Heart right ventricle (tissue), 16 donors: ENCODE measurements around the gene CES2. TPM values are rescaled to one million over a fixed set of nuclear protein-coding genes. Genes with fewer than 3 reads are reported as not detected.
A peak's percentile ranks its signal among the peaks of the same experiment; 100 is the strongest.

Experiments used
- ATAC-seq, 8 donors: fragments of 200-7000 bp; cut with Tn5 transposase; one replicate each; pipeline ENCODE4 v1.9.1; 2020; ENCODE audit warnings: mild to moderate bottlenecking in 8 of 8, moderate library complexity in 8 of 8, moderate number of reproducible peaks in 1 of 8
- DNase-seq, 2 donors: peaks; one replicate each; pipeline ENCODE4 v3.0.0-alpha.2; 2020
- H3K27ac ChIP-seq, 10 donors: fragments of 200-600 bp; sonication (generic) in 2 of 10; one replicate each; pipeline versions ENCODE4 v1.5.0 to v1.8.0; 2020 to 2022; ENCODE audit warnings: mild to moderate bottlenecking in 3 of 10
- H3K27me3 ChIP-seq, 7 donors: fragments of 200-600 bp; one replicate each; pipeline ENCODE4 v1.8.0; 2021 to 2022; ENCODE audit warnings: mild to moderate bottlenecking in 2 of 7
- H3K36me3 ChIP-seq, 9 donors: fragments of 200-600 bp; sonication (generic) in 1 of 9; one replicate each; pipeline versions ENCODE4 v1.5.0 to v1.8.0; 2020 to 2022; ENCODE audit warnings: mild to moderate bottlenecking in 2 of 9
- H3K4me1 ChIP-seq, 9 donors: fragments of 200-600 bp; sonication (generic) in 1 of 9; one replicate each; pipeline versions ENCODE4 v1.5.0 to v1.8.0; 2020 to 2022; ENCODE audit warnings: mild to moderate bottlenecking in 4 of 9
- H3K4me3 ChIP-seq, 10 donors: fragments of 200-600 bp; sonication (generic) in 2 of 10; one replicate each; pipeline versions ENCODE4 v1.5.0 to v1.8.0; 2020 to 2022; ENCODE audit warnings: mild to moderate bottlenecking in 7 of 10, moderate library complexity in 2 of 10
- H3K9me3 ChIP-seq, 11 donors: fragments of 200-600 bp in 10 of 11; sonication (generic) in 2 of 11; one replicate each; pipeline versions ENCODE4 v1.5.0 to v1.8.0; 2013 to 2022; ENCODE audit warnings: mild to moderate bottlenecking in 2 of 11, control low read depth in 1 of 11, moderate library complexity in 1 of 11
- CTCF ChIP-seq, 9 donors: fragments of 200-600 bp; sonication (generic) in 2 of 9; IDR thresholded peaks; one replicate each; pipeline versions ENCODE4 v1.5.0 to v1.8.0; 2021 to 2022; ENCODE audit warnings: antibody characterized with exemption in 9 of 9, mild to moderate bottlenecking in 5 of 9, moderate library complexity in 1 of 9
- WGBS, 2 donors: extraction: QIAGEN DNeasy Blood & Tissue Kit; methylation state at CpG; one replicate each; pipeline ENCODE4 v1.1.7; 2013; ENCODE audit warnings: inconsistent platforms in 1 of 2; 5-methylcytosine and 5-hydroxymethylcytosine counted together
- intact Hi-C, 10 donors: fragments of 100-400 bp; cut with DNase I; formaldehyde crosslinking; loops; one replicate each; pipeline versions ENCODE4 v1.11.1 to v1.14.2; 2022
- polyA plus RNA-seq, 2 donors: library from polyadenylated mRNA; stranded (reverse); fragments of 200-250 nt; gene quantifications; one replicate each; pipeline ENCODE4 v1.2.3, GENCODE V29; 2013
- total RNA-seq, 10 donors: library from RNA; stranded (reverse); fragmentation: NEBNext Ultra II Directional in 3 of 10; extraction: Animal tissue kit (Norgen Biotek cat#: 25700) in 3 of 10; gene quantifications; one replicate each; pipeline versions ENCODE4 v1.2.1 to v1.2.4, GENCODE V29; 2021 to 2023
- donor health status: Arrhythmogenic right ventricular cardiomyopathy.
- donor health status: ischemic (EF 13 %, LVEDD 7.1; RV severe dilation, severe dysfunction).
- donor health status: healthy with polysubstance abuse.
- donor health status: DM: no; HTN: yes; CAD: no.
- donor health status: DM: no; HTN: no; CAD: no.
- donor health status: ischemic (EF 25% LVEDD 6.9; RV normal size, moderate dysfunction).
- donor health status: ischemic (EF 25% LVEDD 5.7; RV mildly dilated, moderate dysfunction).
- donor health status: healthy.
- donor health status: DM: yes; HTN: yes; CAD: no.
- donor health status: Ischemic cardiomyopathy.
- donor health status: ischemic (EF 35%, LVEDD 5.7; RV mildly dilated, moderate dysfunction).
- donor health status: nonischemic (EF 11% LVEDD 7.7; RV severe dilation, severe dysfunction).
- donor health status: DM: yes; HTN: yes; CAD: no.
- donor health status: PGD.
- donor health status: ischemic (EF 29% LVEDD 5.4; RV normal size, mild dysfunction).
- donor health status: nonischemic (EF 23%, LVEDD 6.1; RV moderate dilation, normal function).

Gene CES2
- total and polyA plus RNA-seq, 12 donors, result 25.1 to 194 (median 81.5) TPM

DNA sequence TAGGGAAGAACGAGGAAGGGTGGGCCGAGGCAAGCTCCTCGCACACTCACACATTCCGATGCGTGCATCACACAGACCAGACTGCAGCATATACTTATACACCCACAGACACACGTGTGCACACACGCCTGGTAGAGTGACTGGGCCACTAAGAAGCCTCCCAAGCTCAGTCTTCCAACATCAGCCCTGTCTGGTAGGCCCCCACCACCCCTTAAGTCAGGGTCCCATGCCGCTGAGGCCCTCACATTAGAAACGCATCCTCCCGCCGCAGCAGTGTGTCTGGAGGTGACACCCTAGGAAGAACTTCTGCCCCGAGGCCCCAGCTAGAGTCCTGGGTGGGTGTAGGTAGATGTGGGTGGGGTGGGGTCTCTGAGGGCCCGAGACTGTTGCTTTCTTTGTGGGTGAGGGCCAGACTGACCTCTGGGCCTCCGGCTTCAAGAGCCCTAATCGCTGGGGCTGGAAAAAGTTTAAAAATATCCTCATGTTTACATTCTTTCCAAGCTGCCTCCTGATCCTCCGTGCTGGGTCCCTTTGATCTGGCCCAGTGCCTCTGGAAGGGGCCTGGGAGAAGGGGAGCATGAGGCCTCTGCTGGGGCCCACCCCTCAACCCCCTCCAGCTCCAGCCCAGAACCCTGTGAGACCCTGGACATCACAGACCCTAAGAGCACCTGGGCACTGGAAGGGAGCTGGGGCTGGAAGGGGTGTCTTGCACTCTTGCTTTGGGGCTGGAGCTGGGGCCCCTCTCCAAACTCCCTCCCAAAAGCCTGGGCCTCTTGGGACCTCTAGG lies 30.3 kb upstream of the CES2 start:
- no peak for TF ChIP-seq CTCF (IDR thresholded peaks at IDR 0.05)
- Histone ChIP-seq H3K4me3 (peak overlapping the region in 9 of 10 donors; percentile 16 to 49 (median 44)), H3K27me3 (no peaks in the 10 kb centered on the region), H3K36me3 (no peaks in the 10 kb centered on the region), H3K27ac (peak overlapping the region; percentile 76 to 99 (median 95)), H3K4me1 (peaks cover 24 to 81% (median 53%) of the 10 kb centered on the region in 9 donors), H3K9me3 (no peaks in the 10 kb centered on the region)
- 33 to 35% methylated on average over 16 of the region's 16 CpGs for WGBS, 2 donors
- ATAC-seq (peak in 7 of 8 donors; percentile 5 to 43 (median 34)), DNase-seq (peak in 1 of 2 donors; percentile 57)
- intact Hi-C loops, result loop anchor here in 1 of 10 donors (1.0 kb wide), 1 partner anchor 20 kb away; the partner anchor contains the start of gene RRAD

GRCh38 chr16:66905633-66906539 lies 29.4 kb upstream of the CES2 start:
- WGBS, 2 donors, result 55 to 62% methylated on average over 11 of the region's 11 CpGs
- peak; percentile 1 to 51 (median 32) for ATAC-seq
- peak overlapping the region; percentile 76 to 99 (median 95) for H3K27ac ChIP-seq
- H3K4me1 ChIP-seq, result peaks cover 17 to 78% (median 44%) of the 10 kb centered on the region in 9 donors
- no peak for TF ChIP-seq CTCF (IDR thresholded peaks at IDR 0.05)
- no peaks in the 10 kb centered on the region for H3K9me3 ChIP-seq
- intact Hi-C loops, result loop anchor here in 2 of 10 donors (1.0 kb wide), 2 partner anchors 15 to 19 kb away; partner anchors contain the start of gene RRAD (in 1 of the 2)
- DNase-seq, result peak; percentile 62 to 88
- H3K27me3 ChIP-seq, result no peaks in the 10 kb centered on the region
- peak overlapping the region in 4 of 10 donors; percentile 32 to 49 (median 42) for H3K4me3 ChIP-seq
- no peaks in the 10 kb centered on the region for H3K36me3 ChIP-seq

DNA sequence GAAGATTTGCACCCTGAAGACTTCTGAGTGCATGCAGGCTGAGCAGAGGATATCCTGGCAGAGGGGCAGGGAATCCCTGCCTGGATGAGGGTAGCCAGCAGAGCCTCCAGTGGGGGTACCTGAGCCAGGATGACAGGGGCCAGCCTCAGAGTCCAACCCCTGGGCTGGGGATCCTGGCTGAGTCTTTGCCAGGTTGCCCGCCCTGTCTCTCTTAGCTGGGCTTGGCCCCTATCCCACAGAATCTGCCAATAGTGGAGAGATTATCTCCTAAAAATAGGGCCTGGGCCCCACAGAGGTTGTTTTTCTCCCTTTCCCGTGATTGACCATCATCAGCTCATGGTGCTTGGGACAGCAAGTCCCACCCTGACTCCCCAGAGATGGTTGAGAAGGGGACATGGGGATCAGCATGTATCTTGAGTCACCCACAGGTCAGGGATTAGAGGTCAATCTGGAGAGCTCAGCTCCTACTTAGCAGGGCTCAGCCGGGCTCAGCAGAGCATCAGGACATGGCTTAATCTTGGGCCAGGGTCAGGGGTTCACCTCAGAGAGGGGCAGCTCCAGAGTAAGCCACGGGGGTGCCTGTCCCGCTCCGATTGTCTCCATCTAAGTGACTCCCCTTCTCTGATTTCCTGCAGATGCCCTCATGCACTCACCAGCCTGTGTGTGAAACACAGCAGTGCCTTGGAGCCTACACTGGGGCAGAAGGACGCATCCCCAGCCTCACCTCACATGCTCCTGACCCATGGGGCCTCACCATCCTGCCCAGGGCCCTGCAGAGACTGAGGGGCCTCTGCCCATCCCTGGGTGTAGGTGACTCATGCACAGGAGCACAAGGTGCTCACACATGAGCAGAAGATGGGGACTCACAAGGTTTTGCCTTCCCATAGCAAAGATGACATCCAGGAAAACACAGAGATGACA lies 28.1 kb upstream of the CES2 start:
- Histone ChIP-seq H3K27me3 (no peaks in the 10 kb centered on the region), H3K27ac (peak overlapping the region; percentile 26 to 99 (median 95)), H3K36me3 (no peaks in the 10 kb centered on the region), H3K4me1 (peaks cover 14 to 66% (median 35%) of the 10 kb centered on the region in 9 donors), H3K4me3 (no peak overlapping the region), H3K9me3 (no peaks in the 10 kb centered on the region)
- peak in 1 of 2 donors; percentile 32 for DNase-seq
- TF ChIP-seq CTCF (IDR thresholded peaks at IDR 0.05), result no peak
- 36 to 42% methylated on average over 7 of the region's 7 CpGs for WGBS, 2 donors
- peak in 3 of 8 donors; percentile 3 to 14 (median 3) for ATAC-seq
- intact Hi-C loops, result loop anchor here in 1 of 10 donors (1.0 kb wide), 1 partner anchor 14 kb away; no protein-coding TSS in a partner anchor
